DMS53 (cell line): ENCODE measurements around the gene NAB1.
A peak's percentile ranks its signal among the peaks of the same experiment; 100 is the strongest.

Experiments
- DNase-seq: peaks from one replicate; lab custom pipeline; 2025; lab: John Stamatoyannopoulos, UW

NAB1 gene

DNA sequence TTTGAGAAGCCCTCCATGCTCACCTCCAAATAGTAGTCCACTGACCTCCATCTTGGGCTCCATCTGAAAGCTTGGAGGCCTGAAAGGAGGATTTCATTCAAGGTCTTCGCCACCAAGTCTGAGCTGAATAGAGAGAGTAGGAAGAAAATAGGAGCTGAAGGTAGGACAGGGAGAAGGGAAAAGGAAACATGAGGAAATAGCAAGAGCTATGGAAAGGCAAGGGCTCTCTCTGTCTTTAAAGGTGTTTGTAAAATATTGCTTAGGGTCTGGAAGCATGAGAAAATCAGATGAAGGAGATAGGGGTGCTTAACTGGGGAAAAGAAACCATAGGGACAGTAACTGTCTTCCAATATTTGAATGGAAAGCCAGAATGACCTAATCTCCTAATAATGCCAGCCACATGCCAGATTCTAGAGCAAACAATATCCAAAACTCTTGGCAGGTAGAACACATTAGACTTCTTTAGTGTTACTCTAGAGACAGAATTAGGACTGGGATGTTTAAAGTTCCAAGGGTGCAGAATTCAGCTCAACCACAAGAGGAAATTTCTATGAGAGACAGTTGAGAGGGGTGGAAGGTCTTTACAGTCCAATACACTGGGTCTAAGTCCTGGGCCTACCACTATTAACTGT, 67.4 kb downstream of the NAB1 start:
- DNase-seq = no peak

DNA sequence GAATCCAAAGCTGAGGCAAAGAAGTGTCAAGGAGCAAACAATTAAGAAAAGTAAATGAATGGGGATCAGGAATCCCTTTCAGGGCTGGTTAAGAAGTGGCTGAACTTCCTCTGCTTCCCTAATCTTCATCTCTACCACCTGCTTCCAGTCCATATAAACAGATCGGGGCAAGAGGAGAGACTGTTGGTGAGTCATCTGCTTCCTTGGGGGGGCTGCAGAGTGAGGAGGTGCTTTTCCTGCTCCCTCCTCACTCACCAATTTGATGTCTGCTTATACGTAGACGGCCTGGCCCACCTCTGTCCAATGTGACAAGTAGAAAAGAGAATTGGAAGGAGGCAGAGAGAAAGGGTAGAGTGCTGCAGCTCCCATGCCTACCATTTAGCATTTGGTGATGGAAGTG, 68.4 kb downstream of the NAB1 start:
- no peak for DNase-seq

DNA sequence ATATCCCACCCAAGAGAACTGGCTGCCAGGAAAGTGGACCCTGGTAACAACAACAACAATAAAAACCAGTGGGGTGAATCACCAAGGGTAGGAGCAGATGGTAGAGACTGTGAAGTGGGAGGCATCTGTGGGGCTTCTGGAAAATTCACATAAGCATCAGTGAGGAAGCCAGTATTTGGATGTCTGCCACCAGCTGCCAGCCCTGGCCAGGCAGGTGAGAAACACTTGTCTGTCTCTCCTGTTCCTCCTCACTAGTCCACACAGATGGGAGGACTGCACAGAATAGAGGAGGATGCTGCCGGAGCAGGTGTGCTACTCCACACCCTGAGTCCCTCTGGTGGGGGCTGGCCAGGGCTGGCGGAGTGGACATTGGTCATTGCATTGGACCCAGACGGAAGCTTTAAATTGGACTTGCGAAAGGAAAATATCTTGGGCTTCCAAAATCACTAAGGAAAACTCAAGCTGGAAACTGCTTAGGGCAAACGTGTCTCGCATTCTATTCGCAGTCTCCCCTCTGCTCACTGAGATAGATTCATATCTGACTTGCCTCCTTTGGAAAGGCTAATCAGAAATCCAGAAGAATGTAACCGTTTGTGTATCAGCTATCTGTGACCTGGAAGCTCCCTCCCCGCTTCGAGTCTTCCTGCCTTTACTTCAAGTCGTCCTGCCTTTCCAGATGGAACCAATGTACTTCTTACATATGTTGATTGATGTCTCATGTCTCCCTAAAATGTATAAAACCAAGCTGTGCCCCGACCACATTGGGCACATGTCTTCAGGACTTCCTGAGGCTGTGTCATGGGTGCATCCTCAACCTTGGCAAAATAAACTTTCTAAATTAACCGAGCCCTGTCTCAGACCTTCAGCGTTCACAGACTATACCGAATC, 69.1 kb downstream of the NAB1 start:
- DNase-seq = peak; percentile 88

DNA sequence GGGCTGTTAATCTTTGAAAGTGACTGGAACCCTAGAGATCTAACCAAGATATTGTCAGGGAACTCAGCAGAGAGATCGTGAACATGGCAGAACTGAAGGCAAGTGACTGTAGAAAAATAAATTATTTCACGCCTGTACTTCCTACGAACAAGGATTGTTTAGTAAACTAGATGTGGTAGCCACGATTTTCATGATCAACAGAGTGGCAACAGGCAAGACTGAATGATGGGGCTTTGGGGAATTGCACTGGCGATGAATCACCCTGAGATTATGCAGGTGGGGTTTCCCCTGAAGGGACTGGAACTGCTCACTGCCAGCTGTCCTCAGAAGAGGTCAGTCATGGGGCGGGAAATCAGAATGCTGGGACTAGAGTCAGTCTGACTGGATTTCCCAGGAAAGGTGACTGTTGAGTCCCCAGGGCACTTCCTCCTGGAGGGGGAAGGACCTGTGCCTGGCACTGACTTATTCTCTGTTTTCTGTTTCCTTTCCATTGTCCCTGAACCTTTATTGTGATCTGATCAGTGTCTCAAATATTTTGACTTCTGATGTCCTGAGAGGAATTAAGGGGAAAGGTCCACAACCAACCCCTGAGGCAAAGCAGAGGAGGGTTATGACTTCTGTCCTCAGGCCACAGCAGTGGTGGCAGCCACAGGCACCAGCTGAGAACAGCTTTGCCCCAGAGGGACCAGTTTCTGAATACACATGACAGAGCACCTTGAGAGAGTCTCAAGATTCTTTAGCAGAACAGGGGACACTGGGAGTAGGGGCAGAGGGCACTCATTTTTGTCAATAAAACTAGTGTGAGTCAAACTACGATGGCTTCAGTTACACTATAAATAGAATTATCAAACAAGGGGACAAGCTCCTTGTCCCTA, 70.0 kb downstream of the NAB1 start:
- DNase-seq = peak; percentile 82

DNA sequence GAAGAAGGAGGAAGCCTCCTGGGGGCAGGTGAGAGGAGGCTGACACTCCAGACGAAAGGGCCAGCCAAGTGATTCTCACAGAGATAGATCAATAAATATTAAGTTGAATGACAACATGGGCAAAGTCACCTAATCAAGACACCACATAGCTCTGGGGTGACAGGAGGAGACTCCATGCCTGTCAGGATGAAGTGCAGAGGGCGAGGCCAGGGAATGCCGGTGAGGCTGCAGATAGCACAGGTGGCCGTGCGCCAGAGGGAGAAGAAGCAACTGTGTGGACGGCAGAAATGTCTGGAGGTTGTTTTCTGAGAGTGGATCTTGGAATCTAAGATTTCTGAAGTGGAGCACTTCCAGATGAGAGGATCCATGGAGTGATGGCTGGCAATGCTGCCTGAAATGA, 71.4 kb downstream of the NAB1 start:
- DNase-seq = no peak

DNA sequence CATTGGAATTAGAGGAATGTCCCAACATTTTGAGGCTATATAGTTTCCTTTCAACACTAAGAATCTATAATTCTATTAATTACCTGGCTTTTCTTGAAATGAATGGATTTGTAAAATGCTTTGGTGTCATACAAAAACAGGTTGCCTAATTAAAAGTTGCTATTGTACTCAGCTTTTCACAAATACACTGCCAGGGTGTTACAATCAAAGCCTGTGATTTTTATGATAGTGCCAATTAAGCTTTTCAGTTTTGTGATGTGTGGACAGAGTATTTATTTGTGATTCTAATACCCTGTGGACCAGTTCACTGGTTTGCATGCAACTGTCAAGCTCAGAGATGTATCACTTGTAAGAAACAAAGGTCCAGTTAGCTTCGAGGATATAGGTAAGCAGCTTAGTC, 71.8 kb downstream of the NAB1 start:
- no peak for DNase-seq

DNA sequence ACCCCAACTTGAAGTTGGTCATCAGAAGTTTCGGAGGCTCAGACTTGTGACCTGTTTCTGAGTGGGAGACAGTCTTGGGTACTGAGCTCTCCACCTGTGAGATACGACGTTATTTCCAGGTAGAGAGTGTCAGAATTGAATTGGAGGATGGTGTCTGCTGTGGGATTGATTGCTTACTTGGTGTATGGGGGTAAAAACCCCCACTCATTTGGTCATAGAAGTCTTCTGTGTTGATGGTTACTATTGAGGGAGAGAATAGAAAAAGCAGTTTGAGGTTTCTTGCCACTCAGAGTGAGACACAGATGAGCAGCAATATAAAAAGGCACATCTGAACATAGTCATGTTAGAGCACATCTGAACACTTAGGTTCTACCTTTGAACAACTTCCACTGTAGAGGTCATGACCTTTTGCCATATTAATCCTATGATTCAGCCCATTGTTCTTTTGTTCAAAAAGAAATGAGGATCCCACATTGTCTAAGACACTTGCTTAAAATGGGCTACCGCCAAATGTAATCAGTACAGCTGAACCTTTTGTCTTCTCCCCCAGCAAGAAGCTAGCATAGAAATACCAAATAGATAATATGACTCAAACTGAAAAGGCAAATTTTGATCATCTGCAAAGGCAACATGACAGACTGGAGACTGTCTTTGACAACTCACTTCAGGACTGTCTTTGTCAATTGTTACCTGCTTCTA, 73.3 kb downstream of the NAB1 start:
- no peak for DNase-seq

DNA sequence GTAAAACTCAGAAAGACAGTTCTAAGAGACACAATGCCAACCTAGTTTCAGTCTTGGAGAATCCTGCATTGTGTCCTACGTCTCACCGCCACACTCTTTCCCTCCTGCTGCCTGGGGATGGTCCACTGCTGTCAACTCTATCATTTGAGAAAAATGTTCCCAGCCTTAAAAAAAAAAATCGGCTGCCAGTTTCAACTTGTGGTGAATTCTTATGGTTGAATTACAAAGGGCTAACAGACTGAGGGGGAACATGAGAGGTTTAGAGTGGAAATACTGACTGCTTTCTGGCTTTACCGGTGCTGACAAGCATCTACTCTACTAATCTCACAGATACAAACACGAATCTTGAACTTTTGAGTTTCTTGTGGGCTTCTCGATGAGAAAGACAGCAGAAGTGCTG, 74.0 kb downstream of the NAB1 start:
- DNase-seq = no peak

DNA sequence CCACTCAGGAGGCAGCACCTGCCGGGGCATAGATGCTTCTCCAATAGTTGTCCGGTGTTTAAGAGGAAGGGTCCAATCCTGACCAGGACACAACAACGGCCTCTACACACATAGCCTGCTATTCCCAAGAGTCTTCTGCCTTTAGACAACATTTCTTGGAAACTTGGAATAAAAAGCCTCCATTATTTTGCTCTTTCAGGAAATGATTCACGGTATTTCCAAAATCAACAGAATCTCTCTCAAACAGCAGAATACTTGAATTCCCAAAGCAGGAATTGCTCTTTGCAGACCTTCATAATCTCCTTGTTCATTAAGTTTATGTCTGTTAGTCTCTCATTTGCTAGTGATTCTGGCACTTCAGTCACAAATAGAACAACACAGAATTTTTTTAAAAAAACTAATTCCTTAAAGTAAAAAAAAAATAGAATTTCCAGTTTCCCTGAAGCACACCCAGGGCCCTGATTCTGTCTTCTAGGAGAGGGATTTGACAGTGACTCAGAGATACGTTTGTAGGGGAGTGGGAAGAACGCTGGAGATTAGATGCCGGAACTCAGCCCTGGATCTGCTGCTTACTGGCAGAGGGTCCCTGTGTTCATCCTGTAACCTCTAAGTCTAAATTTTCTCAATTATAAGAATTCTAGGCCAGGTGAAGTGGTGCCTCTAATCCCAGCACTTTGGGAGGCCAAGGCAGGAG, 74.7 kb downstream of the NAB1 start:
- no peak for DNase-seq

DNA sequence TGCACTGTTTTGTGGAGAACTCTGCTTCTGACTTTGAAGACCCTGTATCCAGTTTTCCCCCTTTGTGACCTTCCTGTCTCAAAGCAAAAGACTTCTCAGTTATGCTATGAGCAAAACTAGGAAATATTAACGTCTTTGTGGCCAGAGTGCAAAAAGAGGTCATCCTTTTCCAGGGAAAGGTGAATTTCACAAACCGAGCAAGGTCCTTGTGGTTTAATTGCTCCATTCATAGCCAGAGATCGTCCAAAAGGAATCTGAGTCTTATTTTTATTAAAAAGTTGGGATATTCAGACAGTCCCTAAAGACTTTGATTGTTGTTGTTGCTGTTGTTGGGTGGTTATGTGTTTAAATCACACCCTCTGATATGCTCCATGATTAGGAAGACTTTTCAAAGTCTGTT, 77.4 kb downstream of the NAB1 start:
- DNase-seq = no peak

DNA sequence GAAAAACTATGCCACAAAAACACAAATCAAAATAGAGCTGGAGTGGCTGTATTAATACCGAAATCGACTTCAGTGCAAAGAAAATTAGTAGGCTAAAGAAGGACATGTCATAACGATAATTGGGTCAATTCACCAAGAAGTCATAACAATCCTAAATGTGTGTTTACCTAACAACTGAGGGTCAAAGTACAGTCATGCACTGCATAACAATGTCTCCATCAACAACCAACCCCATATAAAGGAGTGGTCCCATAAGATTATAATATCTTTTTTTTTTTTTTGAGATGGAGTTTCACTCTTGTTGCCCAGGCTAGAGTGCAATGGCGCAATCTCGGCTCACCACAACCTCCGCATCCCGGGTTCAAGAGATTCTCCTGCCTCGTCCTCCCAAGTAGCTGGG, 87.5 kb downstream of the NAB1 start:
- DNase-seq = no peak

DNA sequence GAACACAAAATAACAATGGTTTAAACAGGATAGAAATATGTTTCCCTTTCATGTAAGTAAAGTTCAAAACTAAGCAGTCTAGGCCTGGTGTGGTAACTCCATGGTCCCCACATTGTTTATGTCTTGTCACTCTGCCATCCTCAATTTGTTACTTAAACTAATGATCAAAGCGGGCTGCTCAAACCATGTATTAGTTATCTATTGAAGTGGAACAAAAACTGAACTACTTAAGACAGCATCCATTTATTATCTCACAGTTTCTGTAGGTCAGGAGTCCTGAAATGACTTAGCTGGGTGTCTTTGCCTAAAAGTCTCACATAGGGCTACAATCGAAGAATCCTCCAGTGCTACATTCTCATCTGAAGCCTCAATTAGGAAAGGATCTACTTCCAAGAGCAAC, 91.6 kb downstream of the NAB1 start:
- no peak for DNase-seq
